Thyroid gland (tissue), 4 donors: ENCODE data around the gene HOXD10. TPM values are rescaled to one million over a fixed set of nuclear protein-coding genes. Genes with fewer than 3 reads are reported as not detected.
A peak's percentile ranks its signal among the peaks of the same experiment; 100 is the strongest.

Experiments used
- DNase-seq, 2 donors: peaks; one replicate each; pipeline ENCODE4 v3.0.0-alpha.2; 2019
- H3K27ac ChIP-seq, 3 donors: fragments of 200-600 bp; sonication (generic); 1 replicate in 2 of 3; 2 replicates in 1 of 3; pipeline ENCODE4 v1.5.1; 2016 to 2019; ENCODE audit warnings: mild to moderate bottlenecking in 1 of 3, moderate library complexity in 1 of 3
- H3K27me3 ChIP-seq: fragments of 200-600 bp; sonication (generic); one replicate; pipeline ENCODE4 v1.5.1; 2019
- H3K36me3 ChIP-seq, 2 donors: fragments of 200-600 bp; sonication (generic); one replicate each; pipeline ENCODE4 v1.5.1; 2016 to 2019
- H3K4me1 ChIP-seq, 2 donors: fragments of 200-600 bp; sonication (generic); one replicate each; pipeline ENCODE4 v1.5.1; 2017 to 2019
- H3K4me3 ChIP-seq, 3 donors: fragments of 200-600 bp; sonication (generic); replicated peaks in 1 of 3; 1 replicate in 2 of 3; 2 replicates in 1 of 3; pipeline ENCODE4 v1.5.1; 2016; ENCODE audit warnings: mild to moderate bottlenecking in 1 of 3
- H3K9me3 ChIP-seq: fragments of 200-600 bp; sonication (generic); one replicate; pipeline ENCODE4 v1.5.1; 2017
- CTCF ChIP-seq, 6 experiments: fragments of 200-600 bp in 3 of 6; fragments of 450-650 bp in 3 of 6; sonication (generic) in 3 of 6; IDR thresholded peaks; one replicate each; pipeline ENCODE4 v1.5.1; 2016 to 2019; ENCODE audit warnings: antibody characterized with exemption in 6 of 6, mild to moderate bottlenecking in 2 of 6, inconsistent platforms in 1 of 6, moderate library complexity in 1 of 6
- POLR2A ChIP-seq, 2 donors: fragments of 450-650 bp; IDR thresholded peaks; one replicate each; pipeline ENCODE4 v1.6.1; 2017; ENCODE audit warnings: antibody characterized with exemption in 2 of 2, mild to moderate bottlenecking in 2 of 2, moderate library complexity in 1 of 2
- WGBS, 2 donors: methylation state at CpG; one replicate each; pipeline ENCODE4 v1.1.5; 2017; 5-methylcytosine and 5-hydroxymethylcytosine counted together
- intact Hi-C: fragments of 100-400 bp; cut with DNase I; formaldehyde crosslinking; loops from one replicate; pipeline ENCODE4 v1.15.1; 2023
- total RNA-seq, 4 donors: library from RNA; depleted of rRNA; stranded (reverse); fragments of >200 nt; gene quantifications; one replicate each; pipeline ENCODE4 v1.2.3, GENCODE V29; 2016

The HOXD10 gene
- total RNA-seq, 4 donors from 2014 or later: 0.33 to 0.54 TPM; not detected in 2

- DNase-seq: no peak
- intact Hi-C loops: no loop called here
- Histone ChIP-seq H3K9me3 (no peaks in the 10 kb centered on the region), H3K4me3 (no peak overlapping the region), H3K27ac (no peak overlapping the region), H3K27me3 (peaks cover 72% of the 10 kb centered on the region), H3K4me1 (peaks cover 5 to 21% of the 10 kb centered on the region in 2 donors), H3K36me3 (no peaks in the 10 kb centered on the region)
- WGBS, 2 donors: 33 to 47% methylated on average over 4 of the region's 4 CpGs
- no peak for TF ChIP-seq CTCF (IDR thresholded peaks at IDR 0.05)
- no peak for TF ChIP-seq POLR2A (IDR thresholded peaks at IDR 0.05)
Measured at GRCh38 chr2:176134035-176134434, 17.5 kb downstream of the HOXD10 start.

DNA sequence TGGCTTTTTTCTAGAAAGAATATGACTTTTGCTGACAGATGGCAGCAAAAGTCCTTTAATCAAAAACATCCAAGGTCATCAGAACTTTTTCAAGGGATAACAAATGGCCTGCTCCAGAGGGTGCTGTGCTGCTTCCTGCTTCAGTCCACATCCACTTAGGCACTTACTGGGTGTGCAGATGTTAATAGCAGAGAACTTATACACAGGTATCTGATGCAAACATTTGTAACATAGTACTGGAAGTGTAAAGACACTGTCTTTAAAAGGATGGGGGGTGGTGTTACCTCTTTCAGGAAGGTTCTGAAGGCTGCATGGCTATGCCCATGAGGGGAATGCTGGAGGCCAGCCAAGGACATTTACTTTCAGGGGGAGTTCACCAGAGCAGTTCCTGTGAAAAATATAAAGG lies 18.5 kb downstream of the HOXD10 start:
- no peaks in the 10 kb centered on the region for H3K36me3 ChIP-seq

GRCh38 chr2:176136374-176137251 lies 20.0 kb downstream of the HOXD10 start:
- 4 to 6% methylated on average over 18 to 50 of the region's 71 CpGs for WGBS, 2 donors
- intact Hi-C loops: no loop called here
- no peak for DNase-seq
- Histone ChIP-seq H3K9me3 (no peaks in the 10 kb centered on the region), H3K4me3 (peak overlapping the region in 1 of 3 donors; percentile 31), H3K36me3 (no peaks in the 10 kb centered on the region), H3K4me1 (peaks cover 0 to 21% of the 10 kb centered on the region in 2 donors), H3K27me3 (peaks cover 76% of the 10 kb centered on the region), H3K27ac (peak overlapping the region in 2 of 3 donors; percentile 46 to 69)
- TF ChIP-seq CTCF (IDR thresholded peaks at IDR 0.05) (no peak), POLR2A (IDR thresholded peaks at IDR 0.05) (no peak)

More for the DNA sequence above, 18.5 kb downstream of the HOXD10 start:
- Histone ChIP-seq H3K4me3 (no peak overlapping the region), H3K4me1 (peaks cover 0 to 17% of the 10 kb centered on the region in 2 donors), H3K9me3 (no peaks in the 10 kb centered on the region), H3K27ac (no peak overlapping the region), H3K27me3 (peaks cover 75% of the 10 kb centered on the region)
- DNase-seq: no peak
- intact Hi-C loops: no loop called here
- TF ChIP-seq CTCF (IDR thresholded peaks at IDR 0.05): no peak
- no peak for TF ChIP-seq POLR2A (IDR thresholded peaks at IDR 0.05)

- H3K27ac ChIP-seq: peak overlapping the region in 1 of 3 donors; percentile 69
- H3K4me3 ChIP-seq: peak overlapping the region in 1 of 3 donors; percentile 31
- TF ChIP-seq CTCF (IDR thresholded peaks at IDR 0.05): no peak
- H3K9me3 ChIP-seq: no peaks in the 10 kb centered on the region
- peaks cover 73% of the 10 kb centered on the region for H3K27me3 ChIP-seq
- H3K36me3 ChIP-seq: no peaks in the 10 kb centered on the region
- no peak for DNase-seq
- WGBS, 2 donors: 20 to 34% methylated on average over 2 of the region's 2 CpGs
- peaks cover 0 to 21% of the 10 kb centered on the region in 2 donors for H3K4me1 ChIP-seq
- intact Hi-C loops: no loop called here
Measured at GRCh38 chr2:176137252-176137580, 20.6 kb downstream of the HOXD10 start.

DNA sequence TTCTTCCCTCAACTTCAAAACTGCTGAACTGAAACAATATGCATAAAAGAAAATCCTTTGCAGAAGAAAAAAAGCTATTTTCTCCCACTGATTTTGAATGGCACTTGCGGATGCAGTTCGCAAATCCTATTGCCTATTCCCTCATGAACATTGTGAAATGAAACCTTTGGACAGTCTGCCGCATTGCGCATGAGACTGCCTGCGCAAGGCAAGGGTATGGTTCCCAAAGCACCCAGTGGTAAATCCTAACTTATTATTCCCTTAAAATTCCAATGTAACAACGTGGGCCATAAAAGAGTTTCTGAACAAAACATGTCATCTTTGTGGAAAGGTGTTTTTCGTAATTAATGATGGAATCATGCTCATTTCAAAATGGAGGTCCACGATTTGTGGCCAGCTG lies 21.3 kb downstream of the HOXD10 start:
- TF ChIP-seq CTCF (IDR thresholded peaks at IDR 0.05): no peak
- no peak for TF ChIP-seq POLR2A (IDR thresholded peaks at IDR 0.05)
- Histone ChIP-seq H3K9me3 (no peaks in the 10 kb centered on the region), H3K27me3 (peaks cover 66% of the 10 kb centered on the region), H3K4me3 (no peak overlapping the region), H3K36me3 (no peaks in the 10 kb centered on the region), H3K4me1 (peaks cover 0 to 21% of the 10 kb centered on the region in 2 donors), H3K27ac (peak overlapping the region in 1 of 3 donors; percentile 69)
- intact Hi-C loops: no loop called here
- WGBS, 2 donors: 38 to 44% methylated on average over 8 of the region's 8 CpGs
- no peak for DNase-seq
